Ramos (cell line): ENCODE measurements around the gene SLC35E1.
"Not testable (repeated sequence)": the region's sequence is repeated elsewhere in the genome, so short reads cannot be mapped to it uniquely, and the experiment has no call there.

Experiments
- in situ Hi-C: fragments of 300-500 bp; cut with MboI; formaldehyde crosslinking; loops from one replicate; pipeline ENCODE4 v1.14.3; 2022; ENCODE audit warnings: low sequenced_read_pairs; ENCODE audit not compliant: unreplicated experiment

The SLC35E1 gene

DNA sequence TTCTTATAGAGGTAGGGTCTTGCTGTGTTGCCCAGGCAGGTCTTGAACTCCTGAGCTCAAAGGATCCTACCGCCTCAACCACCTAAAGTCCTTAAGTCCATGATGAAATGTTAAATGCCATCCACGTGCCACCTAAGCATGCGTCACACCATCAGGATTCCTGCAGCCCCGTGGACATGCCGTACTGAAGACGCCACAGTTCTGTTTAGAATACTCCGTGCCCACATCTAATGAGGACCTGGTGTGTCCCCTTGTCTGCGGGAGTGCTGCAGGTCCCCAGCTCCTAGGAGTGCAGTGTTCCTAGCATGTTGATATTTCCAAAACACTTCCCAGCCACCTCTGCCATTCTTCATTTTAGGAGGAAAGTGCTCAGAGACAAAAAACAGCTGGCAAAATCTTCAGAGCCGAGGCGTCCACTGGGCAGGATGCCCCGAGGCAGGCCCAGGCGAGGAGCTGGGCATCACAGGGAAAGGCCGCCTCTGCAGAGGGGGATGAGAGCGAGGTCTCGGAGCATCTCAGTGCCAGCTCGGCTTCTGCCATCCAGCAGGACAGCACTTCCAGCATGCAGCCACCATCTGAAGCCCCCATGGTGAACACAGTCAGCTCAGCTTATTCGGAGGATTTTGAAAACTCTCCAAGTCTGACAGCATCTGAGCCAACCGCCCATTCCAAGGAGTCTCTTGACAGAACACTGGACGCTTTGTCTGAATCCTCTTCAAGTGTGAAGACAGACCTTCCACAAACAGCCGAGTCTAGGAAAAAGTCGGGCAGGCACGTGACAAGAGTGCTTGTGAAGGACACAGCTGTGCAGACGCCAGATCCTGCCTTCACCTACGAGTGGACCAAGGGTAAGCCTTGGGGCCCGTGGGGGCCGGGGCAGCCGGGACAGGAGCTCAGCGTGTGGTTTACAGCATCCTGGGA is 62.8 kb downstream of the SLC35E1 start:
- in situ Hi-C loops, result no loop called here

DNA sequence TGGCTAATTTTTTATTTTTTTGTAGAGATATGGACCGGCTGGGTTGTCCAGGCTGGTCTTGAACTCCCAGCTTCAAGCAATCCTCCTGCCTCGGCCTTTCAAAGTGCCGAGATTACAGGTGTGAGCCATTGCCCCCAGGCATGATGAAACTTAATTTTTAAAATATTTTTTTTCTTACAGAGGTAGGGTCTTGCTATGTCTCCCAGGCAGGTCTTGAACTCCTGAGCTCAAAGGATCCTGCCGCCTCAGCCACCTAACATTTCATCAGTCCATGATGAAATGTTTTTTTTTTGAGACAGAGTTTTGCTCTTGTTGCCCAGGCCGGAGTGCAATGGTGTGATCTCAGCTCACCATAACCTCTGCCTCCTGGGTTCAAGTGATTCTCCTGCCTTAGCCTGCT is 63.7 kb downstream of the SLC35E1 start:
- in situ Hi-C loops, result no loop called here

DNA sequence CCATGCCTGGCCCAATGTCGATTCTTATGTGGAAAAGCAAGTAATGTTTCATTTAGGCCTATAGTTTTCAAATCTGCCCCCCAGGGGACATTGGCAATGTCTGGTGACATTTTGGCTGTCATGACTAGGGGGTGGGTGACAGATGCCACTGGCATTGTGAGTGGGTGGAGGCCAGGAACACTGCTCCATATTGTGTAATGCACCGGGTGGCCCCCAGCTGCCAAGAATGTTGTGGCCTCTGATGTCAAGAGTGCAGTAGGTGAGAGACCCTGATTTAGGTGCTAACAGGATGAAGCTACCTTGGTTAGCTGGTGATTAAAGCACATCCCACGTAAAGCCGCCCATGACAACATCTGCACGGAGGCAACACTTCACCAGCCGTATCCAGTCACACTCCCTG is 65.3 kb downstream of the SLC35E1 start:
- in situ Hi-C loops, result no loop called here

GRCh38 chr19:16506161-16506560 is 66.1 kb downstream of the SLC35E1 start:
- in situ Hi-C loops, result not testable (repeated sequence)

DNA sequence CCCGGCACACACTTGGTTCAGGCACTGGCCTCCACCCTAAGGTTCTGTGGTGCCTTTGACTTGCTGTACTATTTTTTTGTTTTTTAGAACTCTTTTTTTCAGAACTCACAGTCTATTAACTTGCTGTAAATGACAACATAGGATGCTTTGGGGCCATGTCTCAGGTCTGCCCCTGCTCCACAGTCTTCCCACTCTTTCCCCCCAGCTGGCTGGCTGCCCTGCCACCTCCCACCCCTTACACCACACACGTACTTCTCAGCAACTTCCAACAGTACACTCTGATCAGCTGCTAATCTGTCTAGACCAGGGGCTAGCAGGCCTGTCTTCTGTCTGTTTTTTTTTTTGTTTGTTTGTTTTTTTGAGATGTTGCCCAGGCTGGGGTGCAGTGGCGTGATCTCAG is 67.9 kb downstream of the SLC35E1 start:
- in situ Hi-C loops, result no loop called here
